ENCODE data around the gene CADM1. TPM values are rescaled to one million over a fixed set of nuclear protein-coding genes. Genes with fewer than 3 reads are reported as not detected.

The CADM1 gene
- total and polyA plus RNA-seq, 10 donors, result 1.4 to 18.8 (median 10.4) TPM

GRCh38 chr11:115344846-115345245, 159.4 kb downstream of the CADM1 start:
- intact Hi-C loops (cut with DNase I; ENCODE audit: low total_unique reads), result no loop called here
- WGBS, 5 donors, result 59 to 79% (median 69%) methylated on average over 4 of the region's 4 CpGs

GRCh38 chr11:115342142-115342541, 162.1 kb downstream of the CADM1 start:
- 89 to 97% (median 93%) methylated on average over 3 of the region's 3 CpGs for WGBS, 5 donors
- intact Hi-C loops (cut with DNase I; ENCODE audit: low total_unique reads), result no loop called here
- no peaks in the 10 kb centered on the region for H3K27me3 ChIP-seq (replicated peaks in 1 of 7)

More at GRCh38 chr11:115344846-115345245, 159.4 kb downstream of the CADM1 start:
- Histone ChIP-seq H3K4me3 (no peak overlapping the region), H3K9me3 (no peaks in the 10 kb centered on the region), H3K27ac (no peak overlapping the region), H3K36me3 (no peaks in the 10 kb centered on the region), H3K4me1 (no peaks in the 10 kb centered on the region), H3K27me3 (replicated peaks in 1 of 7) (no peaks in the 10 kb centered on the region)
- TF ChIP-seq POLR2A (IDR thresholded peaks at IDR 0.05) (no peak), POLR2AphosphoS5 (IDR thresholded peaks at IDR 0.05) (no peak), CTCF (IDR thresholded peaks at IDR 0.05 in 8 of 11, conservative IDR thresholded peaks at IDR 0.05 in 3 of 11) (no peak)
- DNase-seq, result no peak

GRCh38 chr11:115340874-115341273, 163.3 kb downstream of the CADM1 start:
- no peak for DNase-seq
- 93 to 97% (median 95%) methylated on average over 3 of the region's 3 CpGs for WGBS, 5 donors
- Histone ChIP-seq H3K4me1 (no peaks in the 10 kb centered on the region), H3K4me3 (no peak overlapping the region), H3K9me3 (no peaks in the 10 kb centered on the region), H3K27ac (no peak overlapping the region), H3K27me3 (replicated peaks in 1 of 7) (no peaks in the 10 kb centered on the region), H3K36me3 (no peaks in the 10 kb centered on the region)
- TF ChIP-seq POLR2A (IDR thresholded peaks at IDR 0.05) (no peak), POLR2AphosphoS5 (IDR thresholded peaks at IDR 0.05) (no peak), CTCF (IDR thresholded peaks at IDR 0.05 in 8 of 11, conservative IDR thresholded peaks at IDR 0.05 in 3 of 11) (no peak)
- intact Hi-C loops (cut with DNase I; ENCODE audit: low total_unique reads), result no loop called here

More at GRCh38 chr11:115342142-115342541, 162.1 kb downstream of the CADM1 start:
- Histone ChIP-seq H3K4me1 (no peaks in the 10 kb centered on the region), H3K9me3 (no peaks in the 10 kb centered on the region), H3K4me3 (no peak overlapping the region), H3K36me3 (no peaks in the 10 kb centered on the region), H3K27ac (no peak overlapping the region)
- TF ChIP-seq POLR2AphosphoS5 (IDR thresholded peaks at IDR 0.05), result no peak
- no peak for TF ChIP-seq CTCF (IDR thresholded peaks at IDR 0.05 in 8 of 11, conservative IDR thresholded peaks at IDR 0.05 in 3 of 11)
- no peak for TF ChIP-seq POLR2A (IDR thresholded peaks at IDR 0.05)
- no peak for DNase-seq

GRCh38 chr11:115338476-115338875, 165.7 kb downstream of the CADM1 start:
- no peaks in the 10 kb centered on the region for H3K9me3 ChIP-seq
- no peaks in the 10 kb centered on the region for H3K36me3 ChIP-seq
- WGBS, 5 donors, result 68 to 84% (median 77%) methylated on average over 3 of the region's 3 CpGs
- H3K4me1 ChIP-seq, result peaks cover 0 to 3% (median 0%) of the 10 kb centered on the region in 6 donors
- intact Hi-C loops (cut with DNase I; ENCODE audit: low total_unique reads), result loop anchor here (10.0 kb wide), 2 partner anchors 166 to 1356 kb away; partner anchors contain the start of gene CADM1
- no peak overlapping the region for H3K27ac ChIP-seq
- no peaks in the 10 kb centered on the region for H3K27me3 ChIP-seq (replicated peaks in 1 of 7)
- no peak overlapping the region for H3K4me3 ChIP-seq
- TF ChIP-seq CTCF (IDR thresholded peaks at IDR 0.05 in 8 of 11, conservative IDR thresholded peaks at IDR 0.05 in 3 of 11), result no peak
- TF ChIP-seq POLR2AphosphoS5 (IDR thresholded peaks at IDR 0.05), result no peak
- no peak for TF ChIP-seq POLR2A (IDR thresholded peaks at IDR 0.05)
- DNase-seq, result no peak
